Spleen (tissue), 11 donors: Measurements from ENCODE around the gene NOD1. TPM values are rescaled to one million over a fixed set of nuclear protein-coding genes. Genes with fewer than 3 reads are reported as not detected.

ENCODE experiments used
- DNase-seq: peaks from one replicate; pipeline ENCODE4 v3.0.0-alpha.2; 2020
- H3K27ac ChIP-seq, 8 donors: fragments of 200-600 bp; sonication (generic) in 7 of 8; 1 replicate in 4 of 8; 2 replicates in 4 of 8; pipeline versions ENCODE4 v1.5.0 to v1.8.0; 2016 to 2021; ENCODE audit warnings: inconsistent platforms in 4 of 8, mild to moderate bottlenecking in 4 of 8, moderate library complexity in 1 of 8
- H3K27me3 ChIP-seq, 7 donors: fragments of 200-600 bp; sonication (generic) in 6 of 7; replicated peaks in 1 of 7; 1 replicate in 4 of 7; 2 replicates in 3 of 7; pipeline versions ENCODE4 v1.5.0 to v1.8.0; 2016 to 2021; ENCODE audit warnings: inconsistent platforms in 3 of 7, mild to moderate bottlenecking in 1 of 7
- H3K36me3 ChIP-seq, 6 donors: fragments of 200-600 bp; sonication (generic) in 5 of 6; 1 replicate in 4 of 6; 2 replicates in 2 of 6; pipeline versions ENCODE4 v1.5.0 to v1.8.0; 2016 to 2021; ENCODE audit warnings: inconsistent platforms in 2 of 6
- H3K4me1 ChIP-seq, 6 donors: fragments of 200-600 bp; sonication (generic) in 5 of 6; 1 replicate in 3 of 6; 2 replicates in 3 of 6; pipeline versions ENCODE4 v1.5.0 to v1.8.0; 2016 to 2021; ENCODE audit warnings: inconsistent platforms in 3 of 6
- H3K4me3 ChIP-seq, 8 donors: fragments of 200-600 bp; sonication (generic) in 7 of 8; 1 replicate in 4 of 8; 2 replicates in 4 of 8; pipeline versions ENCODE4 v1.5.0 to v1.8.0; 2016 to 2021; ENCODE audit warnings: inconsistent platforms in 4 of 8, mild to moderate bottlenecking in 4 of 8, moderate library complexity in 2 of 8
- H3K9me3 ChIP-seq, 8 donors: fragments of 200-600 bp; sonication (generic) in 7 of 8; 1 replicate in 4 of 8; 2 replicates in 4 of 8; pipeline versions ENCODE4 v1.5.0 to v1.8.0; 2016 to 2021; ENCODE audit warnings: inconsistent platforms in 4 of 8
- CTCF ChIP-seq, 11 experiments: fragments of 200-600 bp in 7 of 11; fragments of 450-650 bp in 4 of 11; sonication (generic) in 4 of 11; IDR thresholded peaks in 8 of 11; conservative IDR thresholded peaks in 3 of 11; 1 replicate in 7 of 11; 2 replicates in 4 of 11; pipeline versions ENCODE4 v1.4.0 to v1.8.0; 2016 to 2021; ENCODE audit warnings: antibody characterized with exemption in 11 of 11, inconsistent platforms in 4 of 11, mild to moderate bottlenecking in 1 of 11
- POLR2A ChIP-seq, 3 donors: fragments of 450-650 bp; IDR thresholded peaks; one replicate each; pipeline ENCODE4 v1.5.1; 2017; ENCODE audit warnings: antibody characterized with exemption in 3 of 3, mild to moderate bottlenecking in 1 of 3
- POLR2AphosphoS5 ChIP-seq, 3 donors: sonication (generic); formaldehyde crosslinking; IDR thresholded peaks; one replicate each; pipeline ENCODE4 v1.5.1; 2017; ENCODE audit warnings: antibody characterized with exemption in 3 of 3
- WGBS, 5 donors: extraction: QIAGEN DNeasy Blood & Tissue Kit in 3 of 5; methylation state at CpG; one replicate each; pipeline versions ENCODE4 v1.1.5 to v1.1.7; 2013 to 2018; 5-methylcytosine and 5-hydroxymethylcytosine counted together
- intact Hi-C: fragments of 100-400 bp; cut with DNase I; formaldehyde crosslinking; loops from one replicate; pipeline ENCODE4 v1.15.0; 2023; ENCODE audit warnings: low total_unique reads
- polyA plus RNA-seq, 3 donors: library from polyadenylated mRNA; stranded (reverse); fragments of 200-250 nt; gene quantifications; one replicate each; pipeline ENCODE4 v1.2.1, GENCODE V29; 2013
- total RNA-seq, 7 donors: library from RNA; depleted of rRNA in 3 of 7; stranded (reverse); fragments of >200 nt in 3 of 7; fragmentation: NEBNext Ultra II Directional in 4 of 7; extraction: Animal tissue kit (Norgen Biotek cat#: 25700) in 4 of 7; gene quantifications; one replicate each; pipeline versions ENCODE4 v1.1.0 to v1.2.1, GENCODE V29; 2016 to 2021
- donor health status: healthy with polysubstance abuse.
- donor health status: DM: no; HTN: no; CAD: no; lungs with moderate emphysema.
- donor health status: DM: no; HTN: no; CAD: no.
- donor health status: Bipolar disorder and iron deficiency.
- donor health status: healthy.
- donor health status: DM: no; HTN: no; CAD: no.
- donor health status: DM: yes; HTN: yes; CAD: no.

NOD1 gene
- total and polyA plus RNA-seq, 10 donors, result 11.0 to 40.8 (median 33.5) TPM

- H3K4me3 ChIP-seq, result no peak overlapping the region
- H3K27me3 ChIP-seq, result no peaks in the 10 kb centered on the region
- WGBS, 5 donors, result 55 to 68% (median 56%) methylated on average over 3 of the region's 3 CpGs
- H3K9me3 ChIP-seq, result peaks cover 0 to 10% (median 7%) of the 10 kb centered on the region in 8 donors
- TF ChIP-seq CTCF (IDR thresholded peaks at IDR 0.05 in 8 of 11, conservative IDR thresholded peaks at IDR 0.05 in 3 of 11), result no peak
- no peak for TF ChIP-seq POLR2A (IDR thresholded peaks at IDR 0.05)
- TF ChIP-seq POLR2AphosphoS5 (IDR thresholded peaks at IDR 0.05), result no peak
- H3K27ac ChIP-seq, result peak overlapping the region in 1 of 8 donors; percentile 46
- no peak for DNase-seq
- intact Hi-C loops, result no loop called here
- peaks cover 0 to 3% (median 0%) of the 10 kb centered on the region in 6 donors for H3K36me3 ChIP-seq
- H3K4me1 ChIP-seq, result peaks cover 4 to 28% (median 23%) of the 10 kb centered on the region in 6 donors
Observed at GRCh38 chr7:30411897-30412296, 66.7 kb downstream of the NOD1 start.

GRCh38 chr7:30411173-30411572 is 67.4 kb downstream of the NOD1 start:
- Histone ChIP-seq H3K36me3 (peaks cover 0 to 7% (median 0%) of the 10 kb centered on the region in 6 donors), H3K27ac (peak overlapping the region in 1 of 8 donors; percentile 46), H3K4me1 (peaks cover 4 to 28% (median 23%) of the 10 kb centered on the region in 6 donors), H3K4me3 (no peak overlapping the region), H3K27me3 (no peaks in the 10 kb centered on the region), H3K9me3 (peaks cover 0 to 10% (median 7%) of the 10 kb centered on the region in 8 donors)
- TF ChIP-seq POLR2A (IDR thresholded peaks at IDR 0.05) (no peak), CTCF (IDR thresholded peaks at IDR 0.05 in 8 of 11, conservative IDR thresholded peaks at IDR 0.05 in 3 of 11) (no peak), POLR2AphosphoS5 (IDR thresholded peaks at IDR 0.05) (no peak)
- intact Hi-C loops, result no loop called here
- WGBS, 5 donors, result 39 to 59% (median 55%) methylated on average over 2 of the region's 2 CpGs
- DNase-seq, result no peak

GRCh38 chr7:30406664-30407425 is 71.7 kb downstream of the NOD1 start:
- Histone ChIP-seq H3K27me3 (no peaks in the 10 kb centered on the region), H3K9me3 (no peaks in the 10 kb centered on the region), H3K4me3 (no peak overlapping the region), H3K4me1 (peaks cover 0 to 13% (median 7%) of the 10 kb centered on the region in 6 donors), H3K27ac (no peak overlapping the region), H3K36me3 (peaks cover 0 to 32% (median 10%) of the 10 kb centered on the region in 6 donors)
- intact Hi-C loops, result no loop called here
- no peak for TF ChIP-seq CTCF (IDR thresholded peaks at IDR 0.05 in 8 of 11, conservative IDR thresholded peaks at IDR 0.05 in 3 of 11)
- no peak for TF ChIP-seq POLR2A (IDR thresholded peaks at IDR 0.05)
- TF ChIP-seq POLR2AphosphoS5 (IDR thresholded peaks at IDR 0.05), result no peak
- WGBS, 5 donors, result 89 to 94% (median 92%) methylated on average over 13 of the region's 13 CpGs
- DNase-seq, result no peak

GRCh38 chr7:30405179-30405578 is 73.4 kb downstream of the NOD1 start:
- Histone ChIP-seq H3K9me3 (no peaks in the 10 kb centered on the region), H3K36me3 (peaks cover 0 to 32% (median 10%) of the 10 kb centered on the region in 6 donors), H3K4me1 (peaks cover 0 to 3% (median 0%) of the 10 kb centered on the region in 6 donors), H3K27me3 (no peaks in the 10 kb centered on the region), H3K4me3 (no peak overlapping the region), H3K27ac (no peak overlapping the region)
- intact Hi-C loops, result no loop called here
- DNase-seq, result no peak
- TF ChIP-seq CTCF (IDR thresholded peaks at IDR 0.05 in 8 of 11, conservative IDR thresholded peaks at IDR 0.05 in 3 of 11) (no peak), POLR2A (IDR thresholded peaks at IDR 0.05) (no peak), POLR2AphosphoS5 (IDR thresholded peaks at IDR 0.05) (no peak)
- 85 to 93% (median 88%) methylated on average over 2 of the region's 2 CpGs for WGBS, 5 donors
